Adrenal gland (tissue), 5 donors: ENCODE data around the gene CEP170.
"Not testable (repeated sequence)": the region's sequence is repeated elsewhere in the genome, so short reads cannot be mapped to it uniquely, and the experiment has no call there.

Experiments used
- POLR2A ChIP-seq, 2 donors: fragments of 450-650 bp; IDR thresholded peaks; one replicate each; pipeline ENCODE4 v1.6.1; 2017; ENCODE audit warnings: antibody characterized with exemption in 2 of 2, mild to moderate bottlenecking in 2 of 2, moderate library complexity in 1 of 2
- TF ChIP-seq, protein P1 (sequence below), 6 experiments: fragments of 450-650 bp in 4 of 6; fragments of 200-600 bp in 2 of 6; sonication (generic) in 1 of 6; IDR thresholded peaks; 1 replicate in 5 of 6; 2 replicates in 1 of 6; pipeline versions ENCODE4 v1.5.1 to v1.8.0; 2016 to 2021; ENCODE audit warnings: antibody characterized with exemption in 6 of 6, mild to moderate bottlenecking in 2 of 6, moderate library complexity in 1 of 6
- donor health status: DM: no; HTN: no; CAD: no.

GRCh38 chr1:243183176-243183575, 71.9 kb downstream of the CEP170 start:
- TF ChIP-seq POLR2A (IDR thresholded peaks at IDR 0.05), result not testable (repeated sequence)
- TF ChIP-seq, protein P1, sequence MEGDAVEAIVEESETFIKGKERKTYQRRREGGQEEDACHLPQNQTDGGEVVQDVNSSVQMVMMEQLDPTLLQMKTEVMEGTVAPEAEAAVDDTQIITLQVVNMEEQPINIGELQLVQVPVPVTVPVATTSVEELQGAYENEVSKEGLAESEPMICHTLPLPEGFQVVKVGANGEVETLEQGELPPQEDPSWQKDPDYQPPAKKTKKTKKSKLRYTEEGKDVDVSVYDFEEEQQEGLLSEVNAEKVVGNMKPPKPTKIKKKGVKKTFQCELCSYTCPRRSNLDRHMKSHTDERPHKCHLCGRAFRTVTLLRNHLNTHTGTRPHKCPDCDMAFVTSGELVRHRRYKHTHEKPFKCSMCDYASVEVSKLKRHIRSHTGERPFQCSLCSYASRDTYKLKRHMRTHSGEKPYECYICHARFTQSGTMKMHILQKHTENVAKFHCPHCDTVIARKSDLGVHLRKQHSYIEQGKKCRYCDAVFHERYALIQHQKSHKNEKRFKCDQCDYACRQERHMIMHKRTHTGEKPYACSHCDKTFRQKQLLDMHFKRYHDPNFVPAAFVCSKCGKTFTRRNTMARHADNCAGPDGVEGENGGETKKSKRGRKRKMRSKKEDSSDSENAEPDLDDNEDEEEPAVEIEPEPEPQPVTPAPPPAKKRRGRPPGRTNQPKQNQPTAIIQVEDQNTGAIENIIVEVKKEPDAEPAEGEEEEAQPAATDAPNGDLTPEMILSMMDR (IDR thresholded peaks at IDR 0.05), result not testable (repeated sequence)
